ENCODE results near the gene PTP4A2.

DNA sequence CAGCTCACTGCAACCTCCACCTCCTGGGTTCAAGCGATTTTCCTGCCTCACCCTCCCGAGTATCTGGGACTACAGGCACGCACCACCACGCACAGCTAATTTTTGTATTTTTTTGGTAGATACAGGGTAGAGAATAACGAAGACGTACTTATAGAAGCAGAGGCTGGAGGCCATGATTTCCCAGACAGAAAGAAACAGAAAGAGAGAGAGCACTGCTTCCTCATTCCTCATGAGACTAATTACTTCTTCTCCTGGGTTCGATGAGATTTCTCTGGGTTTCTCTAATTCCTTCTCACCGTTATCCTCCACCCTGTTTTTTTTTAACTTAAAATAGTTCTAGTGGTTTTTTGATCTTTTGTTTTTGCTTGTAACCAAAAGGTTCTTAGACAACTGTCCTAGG, 23.4 kb upstream of the PTP4A2 start:
- TF ChIP-seq POLR2A (IDR thresholded peaks at IDR 0.05) = no peak
- TF ChIP-seq, protein P1, sequence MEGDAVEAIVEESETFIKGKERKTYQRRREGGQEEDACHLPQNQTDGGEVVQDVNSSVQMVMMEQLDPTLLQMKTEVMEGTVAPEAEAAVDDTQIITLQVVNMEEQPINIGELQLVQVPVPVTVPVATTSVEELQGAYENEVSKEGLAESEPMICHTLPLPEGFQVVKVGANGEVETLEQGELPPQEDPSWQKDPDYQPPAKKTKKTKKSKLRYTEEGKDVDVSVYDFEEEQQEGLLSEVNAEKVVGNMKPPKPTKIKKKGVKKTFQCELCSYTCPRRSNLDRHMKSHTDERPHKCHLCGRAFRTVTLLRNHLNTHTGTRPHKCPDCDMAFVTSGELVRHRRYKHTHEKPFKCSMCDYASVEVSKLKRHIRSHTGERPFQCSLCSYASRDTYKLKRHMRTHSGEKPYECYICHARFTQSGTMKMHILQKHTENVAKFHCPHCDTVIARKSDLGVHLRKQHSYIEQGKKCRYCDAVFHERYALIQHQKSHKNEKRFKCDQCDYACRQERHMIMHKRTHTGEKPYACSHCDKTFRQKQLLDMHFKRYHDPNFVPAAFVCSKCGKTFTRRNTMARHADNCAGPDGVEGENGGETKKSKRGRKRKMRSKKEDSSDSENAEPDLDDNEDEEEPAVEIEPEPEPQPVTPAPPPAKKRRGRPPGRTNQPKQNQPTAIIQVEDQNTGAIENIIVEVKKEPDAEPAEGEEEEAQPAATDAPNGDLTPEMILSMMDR (IDR thresholded peaks at IDR 0.05) = no peak

All from adrenal gland (tissue), 5 donors.